IMR-90 (cell line): Measurements from ENCODE around the gene STK31. TPM values are rescaled to one million over a fixed set of nuclear protein-coding genes. Genes with fewer than 3 reads are reported as not detected.

Source experiments
- ATAC-seq: fragments of 200-7000 bp; cut with Tn5 transposase; 2 replicates; pipeline ENCODE4 v1.9.1; 2020; ENCODE audit warnings: low read depth, mild to moderate bottlenecking, moderate library complexity
- BruUV-seq: library from RNA; stranded (reverse); fragments of 400-500 nt; replicated peaks from 2 replicates; lab custom pipeline; 2021; lab: Mats Ljungman, UMichigan
- CTCF ChIA-PET: fragments of 300-600 bp; formaldehyde crosslinking; extraction: SDS; loops from one replicate; lab custom pipeline; 2021; ENCODE audit warnings: antibody characterized with exemption; lab: Yijun Ruan, JAX
- POLR2A ChIA-PET: fragments of 300-600 bp; sonication (Branson Sonifier 250); formaldehyde crosslinking; loops from one replicate; lab custom pipeline; 2022; ENCODE audit warnings: antibody characterized with exemption; ENCODE audit not compliant: unreplicated experiment; lab: Charles Lee
- DNase-seq: peaks from one replicate; pipeline ENCODE4 v3.0.0; 2013
- H2AFZ ChIP-seq: replicated peaks from 2 replicates; pipeline ENCODE3; 2013; ENCODE audit warnings: low read length, mild to moderate bottlenecking; ENCODE audit not compliant: poor library complexity
- H2AK5ac ChIP-seq: 2 replicates; pipeline ENCODE4 v1.6.1; 2013; ENCODE audit warnings: low read depth, low read length, inconsistent platforms
- H2AK9ac ChIP-seq: replicated peaks from 2 replicates; pipeline ENCODE3; 2013; ENCODE audit warnings: mild to moderate bottlenecking, low read depth, low read length, moderate library complexity; ENCODE audit not compliant: poor library complexity
- H2BK120ac ChIP-seq: 2 replicates; pipeline ENCODE4 v1.6.1; 2013; ENCODE audit warnings: low read depth, low read length, inconsistent platforms
- H2BK15ac ChIP-seq: 3 replicates; pipeline ENCODE4 v1.6.1; 2013; ENCODE audit warnings: low read depth, low read length, inconsistent platforms
- H2BK20ac ChIP-seq: 2 replicates; pipeline ENCODE4 v1.6.1; 2013; ENCODE audit warnings: low read depth, mild to moderate bottlenecking, inconsistent platforms, low read length, moderate library complexity
- H2BK5ac ChIP-seq: 2 replicates; pipeline ENCODE4 v1.6.1; 2013; ENCODE audit warnings: mild to moderate bottlenecking, low read depth, low read length, inconsistent platforms; ENCODE audit not compliant: poor library complexity, severe bottlenecking
- H3K14ac ChIP-seq: replicated peaks from 2 replicates; pipeline ENCODE4 v1.6.1; 2013; ENCODE audit warnings: low read depth, low read length, inconsistent platforms
- H3K18ac ChIP-seq: 2 replicates; pipeline ENCODE4 v1.6.1; 2013; ENCODE audit warnings: low read depth, low read length, control low read depth
- H3K23ac ChIP-seq: 2 replicates; pipeline ENCODE4 v1.6.1; 2013; ENCODE audit warnings: low read depth, low read length, inconsistent platforms
- H3K27ac ChIP-seq: 2 replicates; pipeline ENCODE4 v1.5.1; 2013; ENCODE audit warnings: mild to moderate bottlenecking, control low read depth, low read length; ENCODE audit not compliant: insufficient read depth
- H3K27me3 ChIP-seq: 2 replicates; pipeline ENCODE4 v1.6.1; 2013; ENCODE audit warnings: low read length; ENCODE audit not compliant: control insufficient read depth, insufficient read depth
- H3K36me3 ChIP-seq: 2 replicates; pipeline ENCODE4 v1.6.1; 2013; ENCODE audit warnings: low read length, mixed read lengths; ENCODE audit not compliant: control insufficient read depth, insufficient read depth
- H3K4ac ChIP-seq: 2 replicates; pipeline ENCODE4 v1.6.1; 2013; ENCODE audit warnings: low read depth, low read length, inconsistent platforms
- H3K4me1 ChIP-seq: 2 replicates; pipeline ENCODE4 v1.6.1; 2013; ENCODE audit warnings: low read length, mixed read lengths; ENCODE audit not compliant: control insufficient read depth, insufficient read depth
- H3K4me2 ChIP-seq: 2 replicates; pipeline ENCODE4 v1.6.1; 2013; ENCODE audit warnings: low read depth, mild to moderate bottlenecking, control low read depth, low read length, moderate library complexity
- H3K4me3 ChIP-seq: 2 replicates; pipeline ENCODE4 v1.5.1; 2013; ENCODE audit warnings: low read depth, mild to moderate bottlenecking, control low read depth, low read length, moderate library complexity; ENCODE audit not compliant: insufficient read depth
- H3K56ac ChIP-seq: 2 replicates; pipeline ENCODE4 v1.6.1; 2013; ENCODE audit warnings: low read length, inconsistent platforms; ENCODE audit not compliant: insufficient read depth; ENCODE audit errors: extremely low read depth
- H3K79me1 ChIP-seq, 2 experiments: 2 replicates each; pipeline ENCODE4 v1.6.1; 2013; ENCODE audit warnings: low read length in 2 of 2, inconsistent platforms in 1 of 2, low read depth in 1 of 2
- H3K9ac ChIP-seq: 2 replicates; pipeline ENCODE4 v1.6.1; 2013; ENCODE audit warnings: low read depth, low read length, control low read depth
- H3K9me1 ChIP-seq: 2 replicates; pipeline ENCODE4 v1.6.1; 2013; ENCODE audit warnings: low read length, inconsistent platforms; ENCODE audit not compliant: insufficient read depth
- H3K9me3 ChIP-seq: 2 replicates; pipeline ENCODE4 v1.6.1; 2013; ENCODE audit warnings: low read length; ENCODE audit not compliant: control insufficient read depth, insufficient read depth
- H4K20me1 ChIP-seq: 2 replicates; pipeline ENCODE4 v1.6.1; 2013; ENCODE audit warnings: low read length, inconsistent platforms; ENCODE audit not compliant: insufficient read depth
- H4K5ac ChIP-seq: 2 replicates; pipeline ENCODE4 v1.6.1; 2013; ENCODE audit warnings: mild to moderate bottlenecking, low read depth, low read length, control low read depth
- H4K8ac ChIP-seq, 2 experiments: 2 replicates each; pipeline ENCODE4 v1.6.1; 2013; ENCODE audit warnings: low read depth in 2 of 2, low read length in 2 of 2, control low read depth in 1 of 2, inconsistent platforms in 1 of 2
- H4K91ac ChIP-seq: 2 replicates; pipeline ENCODE4 v1.6.1; 2013; ENCODE audit warnings: low read depth, low read length, inconsistent platforms; ENCODE audit not compliant: insufficient read depth
- CHD1 ChIP-seq: IDR thresholded peaks from 2 replicates; pipeline ENCODE4 v1.6.1; 2012; ENCODE audit warnings: low read depth, low read length, improper control_type of control experiment
- ELK1 ChIP-seq: fragments of 150-350 bp; IDR thresholded peaks from 2 replicates; pipeline ENCODE4 v1.6.1; 2016; ENCODE audit warnings: low read depth, mild to moderate bottlenecking, low read length, moderate library complexity, borderline replicate concordance
- FOS ChIP-seq: fragments of 150-350 bp; IDR thresholded peaks from 2 replicates; pipeline ENCODE4 v1.6.1; 2016; ENCODE audit warnings: low read depth, low read length
- MAZ ChIP-seq: IDR thresholded peaks from 2 replicates; pipeline ENCODE4 v1.6.1; 2012; ENCODE audit warnings: low read depth, mild to moderate bottlenecking, low read length, improper control_type of control experiment, moderate library complexity, borderline replicate concordance
- MXI1 ChIP-seq: IDR thresholded peaks from 2 replicates; pipeline ENCODE4 v1.6.1; 2012; ENCODE audit warnings: low read depth, mild to moderate bottlenecking, low read length, moderate library complexity, borderline replicate concordance
- NFE2L2 ChIP-seq: fragments of 150-350 bp; IDR thresholded peaks from 2 replicates; pipeline ENCODE4 v1.6.1; 2016; ENCODE audit warnings: low read depth, mild to moderate bottlenecking, low read length
- RCOR1 ChIP-seq: IDR thresholded peaks from 2 replicates; pipeline ENCODE4 v1.6.1; 2012; ENCODE audit warnings: mild to moderate bottlenecking, low read length, improper control_type of control experiment; ENCODE audit not compliant: insufficient replicate concordance
- SMC3 ChIP-seq: fragments of 150-350 bp; IDR thresholded peaks from 2 replicates; pipeline ENCODE4 v1.6.1; 2016; ENCODE audit warnings: low read depth, mild to moderate bottlenecking, antibody characterized with exemption, low read length, moderate library complexity
- USF2 ChIP-seq: fragments of 150-350 bp; IDR thresholded peaks from 2 replicates; pipeline ENCODE4 v1.6.1; 2017; ENCODE audit warnings: mild to moderate bottlenecking, antibody characterized with exemption, low read length, low read depth
- WGBS, 2 experiments: methylation state at CpG; one replicate each; pipeline versions ENCODE4 v1.1.5 to v1.1.7; 2013; ENCODE audit warnings: missing lambda C conversion rate in 2 of 2; ENCODE audit not compliant: insufficient read length in 1 of 2; ENCODE audit errors: extremely low coverage in 2 of 2; 5-methylcytosine and 5-hydroxymethylcytosine counted together
- dilution Hi-C: fragments of 300-500 bp; cut with HindIII; formaldehyde crosslinking; loops from one replicate; pipeline ENCODE4 v1.14.3; 2018; ENCODE audit warnings: low sequenced_read_pairs; ENCODE audit not compliant: unreplicated experiment
- in situ Hi-C: fragments of 300-500 bp; cut with MboI; formaldehyde crosslinking; loops from 3 replicates; pipeline ENCODE4 v1.14.3; 2019; ENCODE audit warnings: low sequenced_read_pairs, inconsistent platforms, mixed read lengths
- intact Hi-C: fragments of 100-400 bp; cut with micrococcal nuclease; formaldehyde crosslinking; loops from 2 replicates; pipeline ENCODE4 v1.10.0; 2022
- polyA plus RNA-seq, 3 experiments: library from polyadenylated mRNA; depleted of rRNA; stranded (reverse); fragments of >200 nt; gene quantifications; 2 replicates each; pipeline ENCODE4 v1.2.3, GENCODE V29; 2012; ENCODE audit warnings: low replicate concordance in 1 of 3
- total RNA-seq: library from RNA; depleted of rRNA; stranded (reverse); fragments of >200 nt; gene quantifications from 2 replicates; pipeline ENCODE4 v1.2.3, GENCODE V29; 2012

The STK31 gene
- total and polyA plus RNA-seq, 2 of the 4 experiments (the other 2 are of a cell fraction), result not detected

GRCh38 chr7:23804707-23805106 is 94.7 kb downstream of the STK31 start:
- H3K4me1 ChIP-seq, result no peaks in the 10 kb centered on the region
- no peak overlapping the region for H2BK5ac ChIP-seq
- H3K4ac ChIP-seq, result no peak overlapping the region
- no peak overlapping the region for H2AFZ ChIP-seq
- no peak overlapping the region for H2AK5ac ChIP-seq
- H3K79me1 ChIP-seq, result no peaks in the 10 kb centered on the region
- H3K23ac ChIP-seq, result no peak overlapping the region
- H3K9me3 ChIP-seq, result no peaks in the 10 kb centered on the region
- no peak overlapping the region for H2BK20ac ChIP-seq
- no peak overlapping the region for H3K4me3 ChIP-seq
- H3K36me3 ChIP-seq, result no peaks in the 10 kb centered on the region
- no peak overlapping the region for H4K91ac ChIP-seq
- ChIA-PET POLR2A (no interaction called here), CTCF (no interaction called here)
- BruUV-seq, result no TSS peak
- H3K27ac ChIP-seq, result no peak overlapping the region
- dilution Hi-C loops (no loop called here), in situ Hi-C loops (no loop called here), intact Hi-C loops (no loop called here)
- no peak overlapping the region for H3K4me2 ChIP-seq
- ATAC-seq (no peak), DNase-seq (no peak)
- H3K56ac ChIP-seq, result no peak overlapping the region
- H2BK120ac ChIP-seq, result no peak overlapping the region
- no peak overlapping the region for H4K8ac ChIP-seq
- TF ChIP-seq FOS (no peak), SMC3 (no peak), USF2 (no peak), ELK1 (no peak), MXI1 (no peak), RCOR1 (no peak), NFE2L2 (no peak), MAZ (no peak), CHD1 (no peak)
- no CpG with 5 or more reads among the region's 1 CpG for WGBS, 2 experiments
- H3K9ac ChIP-seq, result no peak overlapping the region
- H3K14ac ChIP-seq, result no peak overlapping the region
- peaks cover 4% of the 10 kb centered on the region; the same call in 1 of the 2 replicates for H3K27me3 ChIP-seq
- no peaks in the 10 kb centered on the region for H4K20me1 ChIP-seq
- H3K9me1 ChIP-seq, result no peaks in the 10 kb centered on the region
- H2BK15ac ChIP-seq, result no peak overlapping the region
- H3K18ac ChIP-seq, result no peak overlapping the region
- H2AK9ac ChIP-seq, result no peak overlapping the region
- H4K5ac ChIP-seq, result no peak overlapping the region
